ENCODE measurements around the gene TENT5A.

TENT5A gene

GRCh38 chr6:81771097-81771496, 18.6 kb upstream of the TENT5A start:
- DNase-seq (ENCODE audit: low read depth) = no peak

- DNase-seq (ENCODE audit: low read depth) = no peak
Observed at GRCh38 chr6:81770381-81770780, 17.9 kb upstream of the TENT5A start.

DNA sequence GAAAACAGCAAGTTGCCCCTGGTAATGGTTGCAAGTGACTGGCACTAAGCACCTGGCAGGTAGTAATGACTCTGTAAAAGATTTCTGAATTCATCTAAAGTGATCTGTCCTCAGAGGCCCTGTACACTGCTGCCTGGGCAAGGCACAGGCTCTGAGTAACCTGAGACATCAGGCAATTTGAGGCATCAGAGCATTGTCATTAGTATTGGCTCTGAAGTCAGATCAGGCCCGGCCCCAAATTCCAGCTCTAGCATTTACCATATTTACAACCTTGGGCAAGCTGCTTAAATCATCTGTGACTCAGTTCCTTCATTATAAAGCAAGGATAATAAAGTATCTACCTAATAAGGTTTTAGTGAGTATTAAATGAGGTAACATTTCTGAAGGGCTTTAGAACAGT, 17.3 kb upstream of the TENT5A start:
- no peak for DNase-seq (ENCODE audit: low read depth)

DNA sequence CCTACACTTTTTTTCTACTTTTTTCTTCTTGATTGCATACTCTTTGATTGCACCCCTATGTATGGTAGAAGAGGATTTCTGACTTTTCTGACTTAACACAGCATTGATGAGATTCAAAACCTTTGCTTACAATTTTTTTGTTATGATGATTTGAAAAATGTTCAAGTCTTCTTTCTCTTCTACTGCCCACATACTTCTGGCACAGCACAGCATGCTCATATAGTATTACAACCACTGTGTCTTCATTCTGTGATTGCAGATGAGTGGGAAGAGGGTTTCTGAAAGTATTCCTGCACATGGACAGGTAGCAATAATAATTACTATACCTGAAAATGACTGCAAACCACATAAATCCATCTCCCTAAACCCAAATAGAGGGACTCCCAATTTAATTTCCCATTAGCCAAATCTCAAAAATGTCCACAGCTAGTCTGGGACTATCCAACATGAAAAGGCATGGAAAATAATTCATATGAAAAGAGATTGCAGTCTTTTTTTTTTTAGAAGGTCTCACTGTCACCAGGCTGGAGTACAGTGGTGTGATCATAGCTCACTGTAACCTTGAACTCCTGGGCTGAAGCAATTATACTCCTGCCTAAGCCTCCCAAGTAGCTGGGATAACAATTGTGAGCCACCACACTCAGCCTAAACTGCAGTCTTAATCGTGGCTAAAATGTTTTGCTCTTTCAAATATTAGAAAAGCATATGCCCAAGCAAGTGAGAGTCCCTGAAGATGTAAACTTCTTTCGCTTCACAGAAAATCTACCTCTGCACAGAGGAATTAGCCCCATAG, 15.9 kb upstream of the TENT5A start:
- DNase-seq (ENCODE audit: low read depth) = no peak

DNA sequence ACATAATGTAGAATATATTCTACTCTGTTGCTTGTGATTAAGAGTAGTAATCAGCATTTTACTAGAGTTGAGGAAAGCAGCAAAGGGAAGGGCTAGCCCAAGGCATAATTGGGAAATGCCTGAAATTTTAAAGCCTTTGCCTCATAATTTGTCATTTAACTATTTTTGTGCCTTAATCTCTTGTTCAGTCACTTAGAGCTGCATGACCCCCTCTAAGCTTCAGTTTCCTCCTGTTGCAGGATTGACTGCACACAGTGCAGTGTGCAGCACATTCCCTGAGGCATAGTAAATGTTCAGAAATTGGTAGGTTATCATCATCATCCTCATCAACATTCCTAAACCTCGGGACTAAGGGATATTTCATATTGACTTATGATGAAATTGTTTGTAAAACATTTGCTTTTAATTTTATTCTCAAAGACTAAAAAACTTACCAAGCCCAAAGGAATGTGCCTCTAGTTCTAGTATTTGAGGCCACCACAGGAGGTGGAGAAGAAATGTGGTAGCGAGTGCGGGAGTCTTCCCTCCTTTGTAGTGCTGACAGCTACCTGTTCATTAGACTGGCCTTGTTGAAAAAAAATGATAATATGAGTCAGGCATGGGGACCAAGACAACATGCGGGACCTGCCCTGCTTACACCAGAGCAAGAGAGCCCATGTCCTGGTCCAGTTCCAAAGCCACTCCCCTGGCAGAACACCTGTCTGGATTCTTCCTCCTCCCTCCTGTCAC, 14.8 kb upstream of the TENT5A start:
- DNase-seq (ENCODE audit: low read depth) = no peak

DNA sequence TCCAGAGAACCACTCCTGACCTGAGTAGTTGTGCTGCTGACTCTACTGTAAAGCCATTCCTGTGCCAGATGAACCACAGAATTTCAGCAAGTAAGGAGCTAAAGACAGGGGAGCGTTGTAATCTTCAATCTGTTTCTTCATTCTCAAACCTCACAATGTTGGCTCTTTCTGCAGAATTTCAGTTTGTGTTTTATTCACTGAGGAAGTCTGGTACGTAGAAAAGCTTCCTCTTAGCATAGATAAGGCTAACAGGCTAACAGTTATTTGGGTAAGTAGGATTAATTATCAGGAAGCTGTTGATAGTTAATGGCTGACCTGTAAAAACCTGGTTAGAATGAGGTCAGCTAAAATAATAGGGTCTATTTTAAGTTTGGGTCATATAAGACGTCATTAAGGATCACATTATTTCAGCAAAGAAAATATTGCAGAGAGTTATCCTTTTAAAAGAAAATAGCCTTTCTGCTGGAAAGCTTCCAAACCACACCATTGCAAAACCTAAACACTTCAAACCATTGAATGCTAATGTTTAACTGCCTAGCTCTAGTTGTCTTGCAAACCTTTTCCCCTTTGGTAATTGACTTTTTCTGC, 14.1 kb upstream of the TENT5A start:
- no peak for DNase-seq (ENCODE audit: low read depth)

GRCh38 chr6:81764531-81764930, 12.1 kb upstream of the TENT5A start:
- no peak for DNase-seq (ENCODE audit: low read depth)

GRCh38 chr6:81763968-81764367, 11.5 kb upstream of the TENT5A start:
- no peak for DNase-seq (ENCODE audit: low read depth)

- no peak for DNase-seq (ENCODE audit: low read depth)
Observed at GRCh38 chr6:81763051-81763450, 10.6 kb upstream of the TENT5A start.

DNA sequence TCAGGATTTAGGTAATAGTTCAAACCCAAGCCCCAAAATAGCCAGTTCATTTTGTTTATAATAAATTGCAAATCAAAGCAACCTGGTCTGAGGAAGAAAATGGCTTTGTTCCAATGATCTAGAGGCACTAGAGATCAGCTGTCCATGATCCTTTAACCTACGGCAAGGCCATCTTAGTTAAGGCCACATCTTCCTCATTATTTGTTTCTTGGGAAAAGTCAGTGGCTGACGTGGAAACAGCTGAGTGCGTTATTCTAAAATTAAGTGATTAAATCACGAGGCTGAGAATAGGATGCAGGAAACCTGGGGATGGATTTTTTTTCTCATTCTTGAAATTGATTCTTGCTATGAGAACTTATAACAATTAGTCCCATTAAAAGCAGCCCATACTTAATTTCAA, 10.1 kb upstream of the TENT5A start:
- no peak for DNase-seq (ENCODE audit: low read depth)

DNA sequence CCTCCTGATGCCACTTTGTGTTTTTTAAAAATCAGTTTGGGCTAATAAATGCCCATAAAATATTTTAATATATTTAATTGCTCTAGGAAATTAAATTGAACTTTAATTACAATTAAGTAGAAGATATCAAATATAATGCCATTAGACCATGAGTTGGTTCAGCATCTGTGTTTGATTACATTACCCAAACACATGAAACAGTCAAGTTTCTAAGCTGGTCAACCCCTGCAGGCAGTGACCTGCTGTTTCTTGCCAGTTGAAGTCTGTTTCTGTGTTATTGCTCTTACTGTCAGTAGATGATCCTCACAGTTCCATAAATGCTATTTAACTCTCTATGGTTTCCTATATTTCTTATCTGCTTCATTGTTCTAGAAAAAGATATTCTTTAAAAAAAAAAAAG, 9.7 kb upstream of the TENT5A start:
- no peak for DNase-seq (ENCODE audit: low read depth)

DNA sequence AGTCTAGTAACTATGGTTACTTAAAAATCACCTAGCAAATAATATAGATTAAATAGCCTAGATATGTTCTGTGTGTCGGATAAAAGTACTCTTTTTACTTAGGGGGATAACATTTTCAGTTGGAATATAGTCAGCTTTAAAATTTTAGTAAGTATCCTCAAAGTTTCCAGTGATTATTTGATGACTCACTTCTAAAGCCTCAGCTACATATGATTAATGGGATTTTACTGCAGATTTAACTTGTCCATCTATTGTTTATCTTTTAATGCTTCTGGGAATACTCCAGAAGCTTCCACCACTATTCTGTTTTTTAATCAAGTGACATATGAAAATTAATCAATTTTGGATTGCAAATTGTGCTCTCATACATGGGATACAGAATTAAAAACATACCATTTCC, 8.7 kb upstream of the TENT5A start:
- DNase-seq (ENCODE audit: low read depth) = no peak

GRCh38 chr6:81759782-81760181, 7.3 kb upstream of the TENT5A start:
- no peak for DNase-seq (ENCODE audit: low read depth)

- no peak for DNase-seq (ENCODE audit: low read depth)
Observed at GRCh38 chr6:81758221-81758620, 5.7 kb upstream of the TENT5A start.

- DNase-seq (ENCODE audit: low read depth) = no peak
Observed at GRCh38 chr6:81756690-81757089, 4.2 kb upstream of the TENT5A start.

- DNase-seq (ENCODE audit: low read depth) = no peak
Observed at GRCh38 chr6:81755551-81755950, 3.1 kb upstream of the TENT5A start.

DNA sequence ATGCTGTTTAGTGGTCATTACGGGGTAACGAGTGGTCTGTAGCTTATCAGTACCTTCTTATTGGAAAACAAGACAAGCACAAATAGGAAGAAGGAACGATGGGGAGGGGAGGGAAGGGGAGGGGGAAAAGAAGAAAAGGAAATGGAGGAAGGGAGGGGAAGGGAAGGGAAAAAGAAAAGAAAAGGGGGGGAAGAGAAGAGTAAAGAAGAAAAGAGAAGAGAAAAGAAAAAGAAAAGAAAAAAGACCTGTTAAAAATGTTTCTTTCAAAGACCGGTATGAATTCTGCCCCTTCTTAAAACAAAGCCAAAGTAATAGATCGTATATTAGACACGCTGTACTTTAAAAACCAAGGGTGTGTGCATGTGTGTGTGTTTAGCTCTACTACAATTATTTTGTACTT, 2.4 kb upstream of the TENT5A start:
- DNase-seq (ENCODE audit: low read depth) = no peak

DNA sequence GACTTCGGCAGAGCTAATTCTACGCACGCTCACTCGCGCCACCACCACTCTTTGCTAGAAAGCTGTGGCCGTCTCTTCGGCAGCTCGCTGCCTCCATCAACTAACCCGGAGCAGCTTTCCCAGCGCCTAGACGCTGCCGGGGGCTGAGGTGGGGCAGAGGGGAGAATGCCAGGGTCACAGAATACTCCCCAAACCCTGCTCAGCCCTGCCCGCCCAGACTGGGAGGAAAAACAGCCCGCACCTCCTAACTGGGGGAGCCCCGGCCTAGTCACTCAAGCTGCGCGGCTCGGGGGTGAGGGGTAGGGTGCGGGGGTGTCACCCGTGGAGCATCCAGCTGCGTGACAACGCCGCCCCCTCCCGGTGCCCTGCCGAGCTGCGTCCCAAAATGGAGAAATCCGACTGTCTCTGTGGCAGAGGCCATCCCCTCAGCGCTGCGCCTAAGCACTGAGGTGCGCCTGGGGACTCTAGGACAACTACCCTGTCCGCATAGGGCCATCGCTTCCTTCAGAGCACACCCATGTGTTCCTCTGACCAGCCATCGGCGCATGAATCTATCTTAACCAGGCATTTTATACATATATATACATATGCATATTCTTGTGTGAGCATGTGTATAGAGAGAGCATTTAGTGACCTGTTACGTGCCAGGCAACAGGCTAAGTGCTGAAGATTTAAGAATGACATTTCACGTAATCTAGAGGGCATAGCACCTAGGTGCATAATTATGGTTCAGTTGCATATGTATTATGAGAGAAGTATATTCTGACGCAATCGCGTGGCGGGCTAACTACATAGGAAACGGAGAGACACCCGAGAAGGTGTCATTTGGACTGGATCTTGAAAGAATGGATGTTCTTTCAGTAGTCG, 1.5 kb upstream of the TENT5A start:
- DNase-seq (ENCODE audit: low read depth) = peak; percentile 78

DNA sequence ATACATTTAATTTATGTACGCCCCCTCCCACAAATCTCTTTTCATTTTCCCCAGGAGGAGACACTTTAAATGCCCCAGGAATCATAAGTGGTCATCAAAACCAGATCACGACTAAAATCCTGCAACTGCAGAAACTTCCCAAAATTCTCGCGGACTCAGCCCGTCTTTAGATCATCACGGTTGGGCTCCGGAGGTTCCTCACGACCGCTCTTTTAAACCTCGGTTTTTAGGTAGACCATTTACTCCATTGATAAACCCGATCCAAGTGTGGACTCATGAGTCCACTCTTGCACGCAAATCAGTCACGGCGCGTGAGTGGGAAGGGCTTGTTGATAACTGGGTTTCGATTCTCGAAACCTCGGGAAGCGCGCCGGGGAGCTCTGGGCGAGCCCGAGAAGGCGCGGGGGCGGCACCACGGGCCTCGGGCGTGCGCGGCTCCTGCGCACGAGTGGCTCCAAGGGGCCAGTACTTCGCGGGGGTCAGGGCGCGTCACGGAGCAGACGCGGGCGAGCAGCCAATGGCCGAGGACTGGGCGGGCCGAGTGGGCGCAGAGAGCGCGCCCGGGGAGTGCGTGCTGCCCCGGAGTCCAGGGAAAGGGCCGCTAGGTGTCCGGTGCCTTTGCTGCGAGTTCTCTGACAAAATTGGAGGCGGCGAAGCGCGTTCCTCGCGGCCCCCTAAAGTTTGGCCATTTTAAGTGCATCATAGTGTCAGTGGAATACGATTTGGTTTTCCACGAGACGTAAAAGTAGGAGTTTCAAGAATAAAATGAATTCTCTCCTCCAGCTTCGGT, 635 bp upstream of the TENT5A start:
- peak; percentile 37 for DNase-seq (ENCODE audit: low read depth)

GRCh38 chr6:81751388-81752083, 945 bp downstream of the TENT5A start:
- peak; percentile 21 for DNase-seq (ENCODE audit: low read depth)
